ENCODE data around the gene KCNMB4. TPM values are rescaled to one million over a fixed set of nuclear protein-coding genes. Genes with fewer than 3 reads are reported as not detected.

Gene KCNMB4
- total RNA-seq, 1 experiment from 2014 or later = 0.23 TPM

- Mint-ChIP-seq H3K4me3 (ENCODE audit: unreplicated experiment) (no peak overlapping the region), H3K36me3 (ENCODE audit: insufficient read depth, unreplicated experiment) (no peaks in the 10 kb centered on the region), H3K9me3 (ENCODE audit: unreplicated experiment) (no peaks in the 10 kb centered on the region), H3K27ac (ENCODE audit: unreplicated experiment) (no peak overlapping the region), H3K27me3 (ENCODE audit: insufficient read depth, unreplicated experiment) (peaks cover 3% of the 10 kb centered on the region), H3K4me1 (ENCODE audit: low read depth, unreplicated experiment) (no peaks in the 10 kb centered on the region)
- Histone ChIP-seq H3K9me3 (no peaks in the 10 kb centered on the region), H3K27me3 (replicated peaks; ENCODE audit: control insufficient read depth, insufficient read depth, low read length) (no peaks in the 10 kb centered on the region), H3K4me1 (no peaks in the 10 kb centered on the region), H3K4me3 (ENCODE audit: low read depth, low read length) (no peak overlapping the region), H3K36me3 (ENCODE audit: control insufficient read depth, insufficient read depth, low read length) (no peaks in the 10 kb centered on the region)
- BruUV-seq (replicated peaks) = no TSS peak
- no peak for TF ChIP-seq CTCF (IDR thresholded peaks at IDR 0.05; ENCODE audit: insufficient read depth in 1 of 2, low read depth in 1 of 2, low read length in 1 of 2, severe bottlenecking in 1 of 2, unreplicated experiment in 1 of 2)
- ChIA-PET CTCF (no interaction called here), POLR2A (no interaction called here)
- no peak for DNase-seq
- intact Hi-C loops (cut with micrococcal nuclease; ENCODE audit: unreplicated experiment) = no loop called here
Observed at GRCh38 chr12:70417121-70417520, 51.0 kb downstream of the KCNMB4 start.

DNA sequence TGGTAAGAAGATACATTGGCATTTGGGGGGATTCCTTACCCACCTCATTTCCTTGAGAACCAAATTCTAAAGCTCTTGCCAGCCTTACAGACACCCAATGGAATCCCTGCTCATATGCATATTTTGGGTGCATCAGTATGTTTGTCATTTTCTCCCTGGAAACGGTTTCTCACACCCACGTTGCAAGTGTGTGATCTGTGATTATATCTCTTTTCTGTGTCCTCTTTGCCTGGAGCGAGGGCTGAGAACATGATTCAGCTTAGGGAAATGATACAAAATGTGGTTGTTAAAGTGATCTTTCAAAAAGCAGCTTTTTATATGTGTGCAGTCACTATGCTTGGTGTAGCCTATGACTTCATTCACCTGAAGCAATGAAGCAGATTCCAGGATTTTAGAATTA, 52.0 kb downstream of the KCNMB4 start:
- Mint-ChIP-seq H3K36me3 (ENCODE audit: insufficient read depth, unreplicated experiment) (no peaks in the 10 kb centered on the region), H3K9me3 (ENCODE audit: unreplicated experiment) (no peaks in the 10 kb centered on the region), H3K27me3 (ENCODE audit: insufficient read depth, unreplicated experiment) (peaks cover 4% of the 10 kb centered on the region), H3K4me3 (ENCODE audit: unreplicated experiment) (no peak overlapping the region), H3K4me1 (ENCODE audit: low read depth, unreplicated experiment) (no peaks in the 10 kb centered on the region), H3K27ac (ENCODE audit: unreplicated experiment) (no peak overlapping the region)
- Histone ChIP-seq H3K4me3 (ENCODE audit: low read depth, low read length) (no peak overlapping the region), H3K9me3 (no peaks in the 10 kb centered on the region), H3K27me3 (replicated peaks; ENCODE audit: control insufficient read depth, insufficient read depth, low read length) (no peaks in the 10 kb centered on the region), H3K36me3 (ENCODE audit: control insufficient read depth, insufficient read depth, low read length) (no peaks in the 10 kb centered on the region), H3K4me1 (no peaks in the 10 kb centered on the region)
- CTCF ChIA-PET = no interaction called here
- POLR2A ChIA-PET = no interaction called here
- no TSS peak for BruUV-seq (replicated peaks)
- TF ChIP-seq CTCF (IDR thresholded peaks at IDR 0.05; ENCODE audit: insufficient read depth in 1 of 2, low read depth in 1 of 2, low read length in 1 of 2, severe bottlenecking in 1 of 2, unreplicated experiment in 1 of 2) = no peak
- no peak for DNase-seq
- intact Hi-C loops (cut with micrococcal nuclease; ENCODE audit: unreplicated experiment) = no loop called here

DNA sequence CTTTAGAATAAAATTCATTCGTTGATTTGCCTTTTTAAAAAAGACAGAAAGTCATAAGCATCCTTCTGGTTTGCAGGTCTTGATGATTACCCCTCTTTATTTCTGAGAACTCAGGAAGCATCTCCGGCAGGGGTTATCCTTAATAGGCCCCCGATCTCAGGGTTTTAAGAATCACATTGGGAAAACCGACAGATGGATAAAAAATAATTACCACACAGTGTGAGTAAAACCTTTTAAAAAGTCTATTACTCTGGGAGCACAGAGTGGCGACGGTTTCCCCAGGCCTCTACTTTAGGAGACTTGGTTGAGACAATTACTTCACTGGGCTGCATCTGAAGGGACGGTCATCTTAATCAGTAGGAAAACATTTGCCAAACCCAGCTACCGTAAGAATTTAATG, 56.5 kb downstream of the KCNMB4 start:
- intact Hi-C loops (cut with micrococcal nuclease; ENCODE audit: unreplicated experiment) = no loop called here

More for the DNA sequence above, 56.5 kb downstream of the KCNMB4 start:
- DNase-seq = no peak
- CTCF ChIA-PET = interaction anchor here (0.5 kb wide), 1 partner anchor 38 kb away, joined by 3 read pairs; no protein-coding TSS in a partner anchor
- Mint-ChIP-seq H3K4me1 (ENCODE audit: low read depth, unreplicated experiment) (no peaks in the 10 kb centered on the region), H3K27ac (ENCODE audit: unreplicated experiment) (no peak overlapping the region), H3K9me3 (ENCODE audit: unreplicated experiment) (no peaks in the 10 kb centered on the region), H3K27me3 (ENCODE audit: insufficient read depth, unreplicated experiment) (peaks cover 4% of the 10 kb centered on the region), H3K36me3 (ENCODE audit: insufficient read depth, unreplicated experiment) (no peaks in the 10 kb centered on the region), H3K4me3 (ENCODE audit: unreplicated experiment) (no peak overlapping the region)
- POLR2A ChIA-PET = no interaction called here
- H3K27me3 ChIP-seq (replicated peaks; ENCODE audit: control insufficient read depth, insufficient read depth, low read length) = no peaks in the 10 kb centered on the region
- no peaks in the 10 kb centered on the region for H3K36me3 ChIP-seq (ENCODE audit: control insufficient read depth, insufficient read depth, low read length)
- H3K9me3 ChIP-seq = no peaks in the 10 kb centered on the region
- H3K4me3 ChIP-seq (ENCODE audit: low read depth, low read length) = no peak overlapping the region
- no TSS peak for BruUV-seq (replicated peaks)
- no peak for TF ChIP-seq CTCF (IDR thresholded peaks at IDR 0.05; ENCODE audit: insufficient read depth in 1 of 2, low read depth in 1 of 2, low read length in 1 of 2, severe bottlenecking in 1 of 2, unreplicated experiment in 1 of 2)
- no peaks in the 10 kb centered on the region for H3K4me1 ChIP-seq
